Thyroid gland (tissue), 4 donors: ENCODE data around the gene PANK2.

Source experiments
- CTCF ChIP-seq, 6 experiments: fragments of 200-600 bp in 3 of 6; fragments of 450-650 bp in 3 of 6; sonication (generic) in 3 of 6; IDR thresholded peaks; one replicate each; pipeline ENCODE4 v1.5.1; 2016 to 2019; ENCODE audit warnings: antibody characterized with exemption in 6 of 6, mild to moderate bottlenecking in 2 of 6, inconsistent platforms in 1 of 6, moderate library complexity in 1 of 6
- POLR2A ChIP-seq, 2 donors: fragments of 450-650 bp; IDR thresholded peaks; one replicate each; pipeline ENCODE4 v1.6.1; 2017; ENCODE audit warnings: antibody characterized with exemption in 2 of 2, mild to moderate bottlenecking in 2 of 2, moderate library complexity in 1 of 2

GRCh38 chr20:3927486-3928291 is 38.5 kb downstream of the PANK2 start:
- TF ChIP-seq POLR2A (IDR thresholded peaks at IDR 0.05) = no peak
- TF ChIP-seq CTCF (IDR thresholded peaks at IDR 0.05) = no peak
